GM12891 (cell line): ENCODE results near the gene ZNF598.

ENCODE experiments used
- PAX5 ChIP-seq: IDR thresholded peaks from 2 replicates; pipeline ENCODE4 v1.6.1; 2011; ENCODE audit warnings: low read length, moderate library complexity, mild to moderate bottlenecking; ENCODE audit not compliant: insufficient read depth, severe bottlenecking
- POLR2A ChIP-seq: IDR thresholded peaks from 2 replicates; pipeline ENCODE4 v1.6.1; 2011; ENCODE audit warnings: low read depth, low read length, control low read depth
- POLR2AphosphoS5 ChIP-seq: IDR thresholded peaks from 2 replicates; pipeline ENCODE4 v1.6.1; 2011; ENCODE audit warnings: low read depth, low read length, control low read depth
- SPI1 ChIP-seq: IDR thresholded peaks from 2 replicates; pipeline ENCODE4 v1.6.1; 2011; ENCODE audit warnings: low read depth, low read length, control low read depth
- TAF1 ChIP-seq: IDR thresholded peaks from 2 replicates; pipeline ENCODE4 v1.6.1; 2011; ENCODE audit warnings: low read depth, low read length, control low read depth

- TF ChIP-seq POLR2AphosphoS5 (no peak), POLR2A (no peak), TAF1 (no peak), SPI1 (no peak), PAX5 (no peak)
Measured at GRCh38 chr16:2038382-2039231, 29.0 kb upstream of the ZNF598 start.
